HG03139 (cell line): ENCODE results near the gene FNDC7.
"Not testable (repeated sequence)": the region's sequence is repeated elsewhere in the genome, so short reads cannot be mapped to it uniquely, and the experiment has no call there.

Source experiments
- ATAC-seq: cut with Tn5 transposase; IDR thresholded peaks from one replicate; pipeline ENCODE4 v1.9.1; 2021; ENCODE audit not compliant: unreplicated experiment

The FNDC7 gene

DNA sequence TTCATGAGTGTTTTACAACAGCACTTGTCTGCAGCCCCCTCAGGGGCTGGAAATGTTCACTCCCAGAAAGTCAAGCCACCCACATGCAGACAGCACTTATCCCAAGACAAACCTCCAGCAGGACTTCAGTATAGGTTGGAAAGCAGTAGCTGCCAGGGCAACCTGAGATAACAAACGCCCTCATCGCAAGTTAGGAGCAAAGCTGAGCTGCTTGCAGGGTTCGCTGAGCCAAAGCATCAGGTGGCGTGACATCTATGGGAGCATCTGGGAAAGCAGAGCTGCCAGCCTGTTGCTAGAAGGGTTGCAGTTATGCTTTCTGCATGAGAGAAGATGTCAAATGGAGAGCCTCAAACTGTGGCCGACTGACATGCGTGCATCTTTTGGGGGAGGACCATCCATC, 29.5 kb downstream of the FNDC7 start:
- ATAC-seq: no peak

DNA sequence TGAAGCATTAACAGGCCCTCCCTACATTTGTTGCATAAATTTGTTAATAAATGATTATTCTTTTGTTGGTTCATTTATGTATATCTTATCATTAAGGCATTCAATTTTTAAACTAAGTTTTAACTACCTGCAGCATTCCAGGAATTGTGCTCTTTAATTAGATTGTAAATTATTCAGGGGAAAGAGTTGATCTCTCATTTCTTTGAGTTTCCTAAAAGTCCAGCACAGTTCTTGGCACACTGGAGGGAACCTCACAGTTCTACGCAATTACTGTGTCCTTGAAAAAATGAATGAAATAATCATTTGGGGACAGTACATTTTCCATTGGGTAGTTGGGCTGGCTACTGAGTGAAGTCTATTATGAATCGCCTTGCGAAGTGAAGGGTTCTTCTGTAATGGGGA, 33.3 kb downstream of the FNDC7 start:
- ATAC-seq: no peak

GRCh38 chr1:108746382-108747170, 33.9 kb downstream of the FNDC7 start, which contains the start of gene STXBP3:
Gene STXBP3 (plus strand): TSS chr1:108746674. CDS start chr1:108746738, 64 bp downstream.
- peak; percentile 81 for ATAC-seq

GRCh38 chr1:108747171-108747850, 34.6 kb downstream of the FNDC7 start:
- ATAC-seq: no peak

- ATAC-seq: no peak
Measured at GRCh38 chr1:108747898-108748297, 35.2 kb downstream of the FNDC7 start.

DNA sequence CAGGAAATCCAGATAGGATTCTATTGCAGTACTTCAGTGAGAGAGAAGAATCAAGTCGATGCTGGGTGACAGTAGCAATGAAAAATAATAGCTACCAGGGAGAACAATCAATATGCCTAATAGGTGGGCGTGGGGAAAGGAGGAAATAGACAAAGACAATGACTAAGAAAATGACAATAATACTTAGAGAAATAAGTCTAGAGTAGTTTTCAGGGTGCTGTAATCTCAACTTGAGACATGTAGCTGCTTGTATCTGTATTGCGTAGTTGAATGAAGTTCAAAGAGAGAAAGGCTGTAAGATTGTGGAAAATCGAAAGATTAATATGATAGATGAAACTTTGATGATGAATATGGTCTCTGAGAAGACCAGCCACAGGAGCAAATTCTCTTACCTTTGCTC, 36.4 kb downstream of the FNDC7 start:
- ATAC-seq: no peak

DNA sequence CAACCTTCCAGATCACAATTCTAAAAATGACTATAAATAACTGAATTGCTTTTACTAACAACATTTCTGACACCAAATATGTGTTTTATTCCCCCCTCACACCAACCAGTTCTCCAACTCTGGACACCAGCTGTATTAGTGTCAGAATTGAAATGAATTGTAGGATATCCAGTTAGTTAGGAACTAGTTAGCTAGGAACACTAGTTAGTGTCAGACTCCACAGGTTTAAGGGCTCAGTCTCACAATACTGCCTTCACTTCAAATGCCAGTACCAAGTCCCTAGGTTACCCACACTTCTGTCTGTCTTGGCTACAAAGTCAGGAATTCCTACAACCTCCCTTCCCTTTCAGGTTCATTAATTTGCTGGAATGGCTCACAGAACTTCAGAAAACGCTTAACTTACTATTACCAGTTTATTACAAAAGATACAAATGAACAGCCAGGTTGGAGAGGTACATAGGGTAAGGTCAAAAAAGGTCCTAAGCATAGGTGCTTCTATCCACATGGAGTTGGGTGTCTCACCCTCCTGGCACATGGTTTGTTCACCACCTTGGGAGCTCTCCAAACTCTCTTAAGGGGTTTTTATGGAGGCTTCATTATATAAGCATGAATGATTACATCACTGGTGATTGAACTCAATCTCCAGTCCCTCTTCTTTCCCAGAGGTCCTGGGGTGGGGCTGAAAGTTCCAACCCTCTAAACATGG, 37.9 kb downstream of the FNDC7 start:
- no peak for ATAC-seq

GRCh38 chr1:108753363-108753762, 40.7 kb downstream of the FNDC7 start:
- no peak for ATAC-seq

DNA sequence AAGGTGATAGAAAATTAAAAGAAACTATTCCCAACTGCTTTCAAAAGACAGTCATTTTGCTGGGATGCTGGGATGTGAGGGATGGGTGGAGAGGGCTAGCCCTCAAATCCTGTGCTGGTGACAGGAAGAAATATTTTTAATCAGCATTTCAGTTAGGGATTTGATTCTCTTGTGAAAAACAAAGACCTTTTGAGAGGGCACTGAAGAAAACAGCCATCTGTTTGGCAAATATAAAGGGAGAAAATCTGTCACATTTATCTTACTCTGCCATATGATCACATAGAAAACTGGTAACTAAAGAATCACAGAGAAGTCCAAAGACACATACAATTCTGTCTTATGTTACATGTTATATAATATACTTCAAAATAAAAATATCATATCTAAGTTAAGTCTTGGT, 46.1 kb downstream of the FNDC7 start:
- no peak for ATAC-seq

DNA sequence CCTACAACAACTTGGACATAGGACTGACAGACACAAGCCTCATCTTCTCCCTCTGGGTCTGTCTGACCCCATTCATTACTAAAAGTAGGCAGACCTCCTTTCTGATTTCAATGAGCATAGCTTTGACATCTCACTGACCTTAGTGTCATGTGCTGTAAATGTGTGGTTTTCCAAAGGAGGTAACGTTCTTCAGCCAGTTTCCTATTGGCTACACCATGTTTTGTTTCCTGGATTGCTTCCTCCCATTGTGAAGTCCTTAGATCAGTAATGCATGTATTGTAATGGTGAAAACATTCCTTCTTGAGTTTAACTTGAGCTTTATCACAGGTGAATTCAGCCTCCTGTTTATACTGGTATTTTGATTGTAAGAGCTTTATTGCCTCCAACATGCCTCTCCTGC, 54.4 kb downstream of the FNDC7 start:
- no peak for ATAC-seq

- no peak for ATAC-seq
Measured at GRCh38 chr1:108767708-108768107, 55.0 kb downstream of the FNDC7 start.

GRCh38 chr1:108777839-108778238, 65.1 kb downstream of the FNDC7 start:
- no peak for ATAC-seq

DNA sequence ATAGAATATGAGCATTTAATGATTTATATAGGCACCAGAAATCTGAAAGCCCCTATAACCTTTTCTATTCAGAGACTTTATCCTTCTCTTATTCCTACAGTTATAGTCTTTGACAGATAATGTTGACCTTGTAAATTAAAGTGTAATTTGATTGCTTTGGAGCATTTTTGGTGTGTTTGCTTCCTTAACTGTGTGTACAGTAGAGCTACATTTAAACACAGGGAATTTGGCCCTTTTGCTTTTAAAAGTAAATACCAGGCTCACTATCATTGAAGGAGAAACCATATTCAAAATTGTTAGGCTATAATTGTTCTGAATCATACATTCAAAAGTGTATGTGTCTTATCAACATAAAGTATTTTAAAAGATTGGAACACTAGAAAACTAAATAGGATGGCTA, 66.7 kb downstream of the FNDC7 start:
- no peak for ATAC-seq

- ATAC-seq: no peak
Measured at GRCh38 chr1:108780937-108781574, 68.3 kb downstream of the FNDC7 start.

- ATAC-seq: not testable (repeated sequence)
Measured at GRCh38 chr1:108781575-108781944, 68.9 kb downstream of the FNDC7 start.

GRCh38 chr1:108785264-108785663, 72.6 kb downstream of the FNDC7 start:
- ATAC-seq: no peak

GRCh38 chr1:108785880-108786279, 73.2 kb downstream of the FNDC7 start:
- no peak for ATAC-seq

DNA sequence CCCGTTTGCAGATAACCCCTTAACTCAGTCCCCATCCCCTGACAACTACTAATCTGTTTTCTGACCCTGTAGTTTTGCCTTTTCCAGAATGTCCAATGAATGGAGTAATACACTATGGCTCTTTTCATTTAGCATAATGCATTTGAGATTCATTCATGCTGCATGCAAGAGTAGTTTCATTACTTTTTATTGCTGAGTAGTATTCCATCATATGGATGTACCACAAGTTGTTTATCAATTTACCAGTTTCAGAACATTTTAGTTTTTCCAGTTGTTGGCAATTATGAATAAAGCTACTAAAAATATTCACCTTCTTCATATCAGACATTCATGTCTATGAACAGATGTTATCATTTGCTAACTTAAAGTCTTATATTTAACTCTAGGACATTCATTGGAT, 79.1 kb downstream of the FNDC7 start:
- no peak for ATAC-seq
